Endothelial cell of umbilical vein (primary cell): Measurements from ENCODE around the gene AMH. TPM values are rescaled to one million over a fixed set of nuclear protein-coding genes. Genes with fewer than 3 reads are reported as not detected.
A peak's percentile ranks its signal among the peaks of the same experiment; 100 is the strongest.

ENCODE experiments used
- BruUV-seq: library from RNA; stranded (reverse); fragments of 400-500 nt; replicated peaks from 2 replicates; lab custom pipeline; 2021; lab: Mats Ljungman, UMichigan
- CTCF ChIA-PET: fragments of 300-600, 350-600 bp; sonication (Branson Sonifier 250); formaldehyde crosslinking; loops from one replicate; lab custom pipeline; 2021; ENCODE audit warnings: antibody characterized with exemption, inconsistent platforms; lab: Charles Lee
- POLR2A ChIA-PET: fragments of 300-600, 350-600 bp; sonication (Branson Sonifier 250); formaldehyde crosslinking; loops from one replicate; lab custom pipeline; 2021; ENCODE audit warnings: antibody characterized with exemption, inconsistent platforms; lab: Charles Lee
- DNase-seq: peaks from one replicate; pipeline ENCODE4 v3.0.0-alpha.2; 2011; ENCODE audit warnings: low read depth, low spot score
- FAIRE-seq: peaks from 2 replicates; lab custom pipeline; 2011; peaks lifted over from hg19 to GRCh38; lab: Jason Lieb, UNC
- H2AFZ ChIP-seq: 2 replicates; pipeline ENCODE4 v1.6.0; 2012; ENCODE audit warnings: low read depth, low read length, control low read depth, inconsistent platforms
- H3K27ac ChIP-seq: 2 replicates; pipeline ENCODE4 v1.5.1; 2011; ENCODE audit warnings: low read depth, mild to moderate bottlenecking, control low read depth, low read length, moderate library complexity; ENCODE audit not compliant: insufficient read depth
- H3K27me3 ChIP-seq, 2 experiments: 2 replicates each; pipeline versions ENCODE4 v1.6.0 to v1.6.1; 2011; ENCODE audit warnings: low read length in 2 of 2, mixed read lengths in 1 of 2; ENCODE audit not compliant: control insufficient read depth in 2 of 2, insufficient read depth in 2 of 2
- H3K36me3 ChIP-seq, 2 experiments: 2 replicates in 1 of 2; 3 replicates in 1 of 2; pipeline ENCODE4 v1.5.1; 2011; ENCODE audit warnings: low read length in 2 of 2, mild to moderate bottlenecking in 1 of 2, moderate library complexity in 1 of 2; ENCODE audit not compliant: control insufficient read depth in 2 of 2, insufficient read depth in 2 of 2; ENCODE audit errors: extremely low read depth in 1 of 2
- H3K4me1 ChIP-seq: 3 replicates; pipeline ENCODE4 v1.5.1; 2011; ENCODE audit warnings: mild to moderate bottlenecking, low read length; ENCODE audit not compliant: control insufficient read depth, insufficient read depth; ENCODE audit errors: extremely low read depth
- H3K4me2 ChIP-seq: 2 replicates; pipeline ENCODE4 v1.6.1; 2011; ENCODE audit warnings: low read length, control low read depth, mixed read lengths; ENCODE audit not compliant: insufficient read depth
- H3K4me3 ChIP-seq, 3 experiments: fragments of 200-600 bp in 1 of 3; sonication (generic), shearing (Covaris generic) in 1 of 3; replicated peaks in 1 of 3; 2 replicates each; pipeline ENCODE4 v1.5.1; 2011 to 2016; ENCODE audit warnings: control low read depth in 3 of 3, low read length in 3 of 3, mild to moderate bottlenecking in 2 of 3, inconsistent platforms in 1 of 3, low read depth in 1 of 3, moderate library complexity in 1 of 3; ENCODE audit not compliant: insufficient read depth in 1 of 3
- H3K79me2 ChIP-seq: 2 replicates; pipeline ENCODE4 v1.6.0; 2012; ENCODE audit warnings: low read length, inconsistent platforms; ENCODE audit not compliant: control insufficient read depth, insufficient read depth
- H3K9ac ChIP-seq: replicated peaks from 2 replicates; pipeline ENCODE3; 2011; ENCODE audit warnings: low read length, control low read depth; ENCODE audit not compliant: insufficient read depth; ENCODE audit errors: extremely low read depth
- H3K9me1 ChIP-seq: replicated peaks from 3 replicates; pipeline ENCODE4 v1.6.0; 2011; ENCODE audit warnings: mild to moderate bottlenecking, low read length; ENCODE audit not compliant: control insufficient read depth, insufficient read depth; ENCODE audit errors: extremely low read depth
- H3K9me3 ChIP-seq: replicated peaks from 2 replicates; pipeline ENCODE4 v1.5.1; 2012; ENCODE audit warnings: low read length, inconsistent platforms; ENCODE audit not compliant: control insufficient read depth, insufficient read depth
- H4K20me1 ChIP-seq: replicated peaks from 2 replicates; pipeline ENCODE3; 2011; ENCODE audit warnings: mild to moderate bottlenecking, low read length; ENCODE audit not compliant: control insufficient read depth, insufficient read depth; ENCODE audit errors: extremely low read depth
- EZH2 ChIP-seq: IDR thresholded peaks from 2 replicates; pipeline ENCODE4 v1.6.1; 2012; ENCODE audit warnings: borderline replicate concordance, low read depth, mild to moderate bottlenecking, moderate library complexity, low read length, inconsistent platforms; ENCODE audit not compliant: severe bottlenecking
- FOS ChIP-seq: IDR thresholded peaks from 2 replicates; pipeline ENCODE4 v1.6.1; 2011; ENCODE audit warnings: mild to moderate bottlenecking, low read length, moderate library complexity, borderline replicate concordance; ENCODE audit not compliant: insufficient read depth
- GATA2 ChIP-seq: IDR thresholded peaks from 2 replicates; pipeline ENCODE4 v1.7.0; 2011; ENCODE audit warnings: low read depth, mild to moderate bottlenecking, moderate library complexity, mixed read lengths, low read length; ENCODE audit not compliant: insufficient read length, insufficient read depth
- JUN ChIP-seq: IDR thresholded peaks from 2 replicates; pipeline ENCODE4 v1.6.1; 2011; ENCODE audit warnings: borderline replicate concordance, low read depth; ENCODE audit not compliant: insufficient read length, insufficient read depth
- MYC ChIP-seq: IDR thresholded peaks from one replicate; pipeline ENCODE4 v1.6.1; 2011; ENCODE audit warnings: mild to moderate bottlenecking, low read depth, low read length
- POLR2A ChIP-seq: IDR thresholded peaks from 2 replicates; pipeline ENCODE4 v1.6.1; 2012; ENCODE audit warnings: low read depth, mild to moderate bottlenecking, control low read depth, low read length
- POLR2AphosphoS5 ChIP-seq: IDR thresholded peaks from 2 replicates; pipeline ENCODE4 v1.6.1; 2012; ENCODE audit warnings: low read depth, mild to moderate bottlenecking, control low read depth, low read length, moderate library complexity; ENCODE audit not compliant: insufficient read depth
- dilution Hi-C: fragments of 300-500 bp; cut with MboI; formaldehyde crosslinking; loops from one replicate; pipeline ENCODE4 v1.15.0; 2019; ENCODE audit warnings: low sequenced_read_pairs; ENCODE audit not compliant: extremely low pct_ligation_motif_present
- intact Hi-C: fragments of 100-400 bp; cut with micrococcal nuclease; formaldehyde crosslinking; loops from one replicate; pipeline ENCODE4 v1.10.0; 2022
- polyA plus RNA-seq, 4 experiments: library from polyadenylated mRNA; depleted of rRNA in 3 of 4; stranded (reverse) in 3 of 4; unstranded in 1 of 4; fragments of >200 nt; gene quantifications; 2 replicates each; pipeline versions ENCODE4 v1.2.1 to v1.2.3, GENCODE V29; 2011 to 2012; ENCODE audit warnings: missing spikeins in 1 of 4
- total RNA-seq: library from RNA; stranded (reverse); gene quantifications from 2 replicates; pipeline ENCODE4 v1.2.3, GENCODE V29; 2021
- TF ChIP-seq, protein P1 (sequence below): IDR thresholded peaks from 2 replicates; pipeline ENCODE4 v1.6.1; 2011; ENCODE audit not compliant: insufficient read depth, insufficient read length
- TF ChIP-seq, protein P2 (sequence below), 2 donors: IDR thresholded peaks; 1 replicate in 1 of 2; 2 replicates in 1 of 2; pipeline ENCODE4 v1.5.1; 2011; ENCODE audit warnings: low read length in 2 of 2, mild to moderate bottlenecking in 2 of 2, moderate library complexity in 2 of 2, control low read depth in 1 of 2, inconsistent platforms in 1 of 2, low read depth in 1 of 2; ENCODE audit not compliant: insufficient read depth in 1 of 2; ENCODE audit errors: extremely low read depth in 1 of 2

AMH gene
- total and polyA plus RNA-seq, 2 donors (not counting 3 experiments of a cell fraction or from before 2014, with no cell fraction given) = 3.3 to 9.6 TPM

DNA sequence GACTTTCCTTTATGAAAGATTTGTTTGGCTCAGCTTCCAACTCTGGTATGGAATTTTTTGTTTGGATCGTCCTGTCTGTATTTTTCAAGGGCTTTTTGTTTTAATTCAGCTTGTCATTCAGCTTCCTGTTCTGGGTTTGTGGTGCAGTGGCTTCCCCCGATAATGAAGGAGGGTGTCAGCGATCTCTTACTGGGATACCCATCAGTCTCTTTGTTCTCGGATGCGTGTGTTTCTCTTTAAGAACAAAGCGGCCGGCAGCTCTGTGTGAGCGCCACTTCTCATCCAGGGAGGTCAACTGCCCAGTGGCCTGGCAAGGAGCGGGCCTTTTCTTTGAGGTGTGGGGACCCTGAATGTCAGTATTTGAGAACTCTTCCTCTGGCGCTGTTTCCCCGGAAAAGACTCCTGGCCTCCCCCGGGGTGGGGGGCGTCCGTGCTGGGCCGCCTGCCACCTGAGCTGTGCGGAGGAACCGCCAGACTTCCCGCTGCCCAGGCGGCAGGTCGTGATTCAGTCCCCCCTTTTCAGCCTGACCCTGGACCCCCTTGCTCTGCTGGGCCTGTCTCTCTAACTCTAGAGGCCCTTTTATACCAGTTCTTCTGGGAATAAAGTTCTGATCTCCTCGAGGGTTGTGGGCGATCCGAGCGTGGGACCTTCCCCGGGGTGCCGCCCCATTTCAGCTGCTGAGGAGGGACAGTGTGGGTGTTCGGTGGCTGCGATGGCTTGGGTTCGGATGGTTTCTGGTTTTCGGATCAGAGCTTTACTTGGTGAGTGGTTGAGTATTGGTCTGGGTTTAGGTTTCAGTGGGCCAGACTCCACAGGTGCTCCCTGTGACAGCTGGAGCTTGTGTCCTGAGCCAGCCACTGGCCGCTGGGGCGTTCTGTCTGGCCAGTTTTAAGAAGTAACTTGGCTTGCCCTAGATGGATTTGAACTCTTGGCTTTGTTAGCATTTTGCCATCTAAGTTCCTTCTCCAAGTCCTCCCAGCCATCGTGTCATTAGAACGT is 9.1 kb upstream of the AMH start:
- no TSS peak for BruUV-seq
- DNase-seq (peak; percentile 96), FAIRE-seq (peak; percentile 95)
- intact Hi-C loops = loop anchor here (1.0 to 5.0 kb wide), 3 partner anchors 302 to 797 kb away; no protein-coding TSS in a partner anchor
- TF ChIP-seq, protein P1, sequence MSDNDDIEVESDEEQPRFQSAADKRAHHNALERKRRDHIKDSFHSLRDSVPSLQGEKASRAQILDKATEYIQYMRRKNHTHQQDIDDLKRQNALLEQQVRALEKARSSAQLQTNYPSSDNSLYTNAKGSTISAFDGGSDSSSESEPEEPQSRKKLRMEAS = no peak
- TF ChIP-seq POLR2AphosphoS5 (no peak), EZH2 (no peak), FOS (no peak), MYC (no peak), GATA2 (no peak), JUN (no peak), POLR2A (no peak)
- TF ChIP-seq, protein P2, sequence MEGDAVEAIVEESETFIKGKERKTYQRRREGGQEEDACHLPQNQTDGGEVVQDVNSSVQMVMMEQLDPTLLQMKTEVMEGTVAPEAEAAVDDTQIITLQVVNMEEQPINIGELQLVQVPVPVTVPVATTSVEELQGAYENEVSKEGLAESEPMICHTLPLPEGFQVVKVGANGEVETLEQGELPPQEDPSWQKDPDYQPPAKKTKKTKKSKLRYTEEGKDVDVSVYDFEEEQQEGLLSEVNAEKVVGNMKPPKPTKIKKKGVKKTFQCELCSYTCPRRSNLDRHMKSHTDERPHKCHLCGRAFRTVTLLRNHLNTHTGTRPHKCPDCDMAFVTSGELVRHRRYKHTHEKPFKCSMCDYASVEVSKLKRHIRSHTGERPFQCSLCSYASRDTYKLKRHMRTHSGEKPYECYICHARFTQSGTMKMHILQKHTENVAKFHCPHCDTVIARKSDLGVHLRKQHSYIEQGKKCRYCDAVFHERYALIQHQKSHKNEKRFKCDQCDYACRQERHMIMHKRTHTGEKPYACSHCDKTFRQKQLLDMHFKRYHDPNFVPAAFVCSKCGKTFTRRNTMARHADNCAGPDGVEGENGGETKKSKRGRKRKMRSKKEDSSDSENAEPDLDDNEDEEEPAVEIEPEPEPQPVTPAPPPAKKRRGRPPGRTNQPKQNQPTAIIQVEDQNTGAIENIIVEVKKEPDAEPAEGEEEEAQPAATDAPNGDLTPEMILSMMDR (IDR thresholded peaks at IDR 0.05; ENCODE audit: extremely low read depth in 1 of 2, insufficient read depth in 1 of 2, low read depth in 1 of 2, low read length in 2 of 2) = no peak
- POLR2A ChIA-PET = interaction anchor here (0.7 to 1.3 kb wide), 5 partner anchors 15 to 189 kb away, joined by 3 to 7 read pairs (median 3); partner anchors contain the start of gene AP3D1
- no peaks in the 10 kb centered on the region for H3K9me1 ChIP-seq
- H3K4me2 ChIP-seq = peak overlapping the region; percentile 93
- peaks cover 42% of the 10 kb centered on the region for H3K4me1 ChIP-seq
- dilution Hi-C loops = no loop called here
- peak overlapping the region; percentile 36 to 57 (median 56) for H3K4me3 ChIP-seq
- peaks cover 15 to 22% of the 10 kb centered on the region in 2 experiments for H3K36me3 ChIP-seq
- no peaks in the 10 kb centered on the region for H3K9me3 ChIP-seq
- H3K9ac ChIP-seq = peak overlapping the region; percentile 81
- H3K27ac ChIP-seq = peak overlapping the region; percentile 79
- peaks cover 77% of the 10 kb centered on the region for H3K79me2 ChIP-seq
- no peaks in the 10 kb centered on the region for H3K27me3 ChIP-seq
- H4K20me1 ChIP-seq = no peaks in the 10 kb centered on the region
- no peak overlapping the region for H2AFZ ChIP-seq
- CTCF ChIA-PET = interaction anchor here (0.6 to 4.8 kb wide), 18 partner anchors 9 to 397 kb away, joined by 3 to 40 read pairs (median 5); partner anchors contain the start of genes AMH and JSRP1
